DOHH2 (cell line): ENCODE data around the gene FOSB.

Source experiments
- H3F3A ChIP-seq: fragments of 200-600 bp; sonication (generic), shearing (Covaris generic); 2 replicates; pipeline ENCODE4 v1.6.0; 2016; ENCODE audit warnings: antibody characterized with exemption, mild to moderate bottlenecking; ENCODE audit not compliant: control insufficient read depth, insufficient read depth
- H3K27ac ChIP-seq: fragments of 200-600 bp; sonication (generic); 2 replicates; pipeline ENCODE4 v1.5.1; 2014; ENCODE audit warnings: low read depth, mild to moderate bottlenecking, low read length, moderate library complexity
- H3K27me3 ChIP-seq: fragments of 200-600 bp; sonication (generic); 2 replicates; pipeline ENCODE4 v1.6.1; 2014; ENCODE audit warnings: mild to moderate bottlenecking, low read length, mixed read lengths; ENCODE audit not compliant: control insufficient read depth
- H3K36me3 ChIP-seq: fragments of 200-600 bp; sonication (generic); 2 replicates; pipeline ENCODE4 v1.6.1; 2014; ENCODE audit warnings: mild to moderate bottlenecking, low read length, moderate library complexity, mixed read lengths; ENCODE audit not compliant: control insufficient read depth
- H3K4me1 ChIP-seq: fragments of 200-600 bp; sonication (generic); 2 replicates; pipeline ENCODE4 v1.6.1; 2014; ENCODE audit warnings: mild to moderate bottlenecking, low read length, mixed read lengths; ENCODE audit not compliant: control insufficient read depth
- H3K4me2 ChIP-seq: fragments of 200-600 bp; sonication (generic); 2 replicates; pipeline ENCODE4 v1.6.0; 2014; ENCODE audit warnings: mild to moderate bottlenecking, low read length, moderate library complexity
- H3K4me3 ChIP-seq: fragments of 200-600 bp; sonication (generic); 2 replicates; pipeline ENCODE4 v1.5.1; 2014; ENCODE audit warnings: mild to moderate bottlenecking, low read length, mixed read lengths
- H3K79me2 ChIP-seq: fragments of 200-600 bp; sonication (generic); 2 replicates; pipeline ENCODE4 v1.6.1; 2014; ENCODE audit warnings: mild to moderate bottlenecking, low read length, mixed read lengths; ENCODE audit not compliant: control insufficient read depth
- H3K9me2 ChIP-seq: fragments of 200-600 bp; sonication (generic); replicated peaks from 2 replicates; pipeline ENCODE4 v1.6.1; 2014; ENCODE audit warnings: mild to moderate bottlenecking, low read length, mixed read lengths; ENCODE audit not compliant: control insufficient read depth
- H3K9me3 ChIP-seq: fragments of 200-600 bp; sonication (generic); 2 replicates; pipeline ENCODE4 v1.6.1; 2014; ENCODE audit warnings: antibody characterized with exemption, low read length, mixed read lengths; ENCODE audit not compliant: control insufficient read depth, insufficient read depth
- H4K20me1 ChIP-seq: fragments of 200-600 bp; sonication (generic); 2 replicates; pipeline ENCODE4 v1.6.0; 2014; ENCODE audit warnings: low read depth, mild to moderate bottlenecking, antibody characterized with exemption, low read length, moderate library complexity; ENCODE audit not compliant: control insufficient read depth, insufficient read depth
- EZH2phosphoT487 ChIP-seq: fragments of 200-600 bp; sonication (generic); IDR thresholded peaks from 2 replicates; pipeline ENCODE4 v1.6.1; 2017; ENCODE audit warnings: borderline replicate concordance, mild to moderate bottlenecking, antibody characterized with exemption, low read length, moderate library complexity, mixed read lengths
- TF ChIP-seq, protein P1 (sequence below): fragments of 200-600 bp; sonication (generic); IDR thresholded peaks from one replicate; pipeline ENCODE4 v1.5.1; 2014; ENCODE audit warnings: antibody characterized with exemption, mild to moderate bottlenecking, low read depth, low read length; ENCODE audit not compliant: poor library complexity, severe bottlenecking

FOSB gene

DNA sequence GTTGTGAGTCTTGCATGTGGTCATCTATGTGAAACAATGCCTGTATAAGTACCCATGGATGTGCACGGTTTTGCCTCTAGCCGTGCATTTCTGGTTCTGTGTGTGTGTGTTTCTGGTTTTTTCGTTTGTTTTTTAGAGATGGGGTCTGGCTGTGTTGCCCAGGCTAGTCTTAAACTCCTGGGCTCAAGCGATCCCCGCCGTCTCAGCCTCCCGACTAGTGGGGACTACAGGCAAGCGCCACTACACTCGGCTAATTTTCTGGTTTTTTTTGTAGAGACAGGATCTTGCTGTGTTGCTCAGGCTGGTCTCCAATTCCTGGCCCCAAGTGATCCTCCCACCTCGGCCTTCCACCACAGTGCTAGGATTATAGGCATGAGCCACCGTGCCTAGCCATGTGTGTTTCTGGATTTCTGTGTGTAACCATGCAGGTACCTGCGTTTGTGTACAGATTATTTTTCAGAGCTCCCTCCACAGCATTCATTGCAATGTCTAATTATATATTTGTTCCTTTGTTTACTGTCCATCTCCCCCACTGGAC is 15.9 kb upstream of the FOSB start:
- Histone ChIP-seq H3K27me3 (no peaks in the 10 kb centered on the region), H3F3A (peaks cover 19% of the 10 kb centered on the region), H3K79me2 (no peaks in the 10 kb centered on the region), H3K9me2 (no peaks in the 10 kb centered on the region), H3K27ac (no peak overlapping the region), H3K9me3 (no peaks in the 10 kb centered on the region), H3K36me3 (no peaks in the 10 kb centered on the region), H3K4me3 (peak overlapping the region; percentile 86), H3K4me2 (peak overlapping the region; percentile 91), H4K20me1 (no peaks in the 10 kb centered on the region), H3K4me1 (peaks cover 57% of the 10 kb centered on the region)
- no peak for TF ChIP-seq EZH2phosphoT487
- TF ChIP-seq, protein P1, sequence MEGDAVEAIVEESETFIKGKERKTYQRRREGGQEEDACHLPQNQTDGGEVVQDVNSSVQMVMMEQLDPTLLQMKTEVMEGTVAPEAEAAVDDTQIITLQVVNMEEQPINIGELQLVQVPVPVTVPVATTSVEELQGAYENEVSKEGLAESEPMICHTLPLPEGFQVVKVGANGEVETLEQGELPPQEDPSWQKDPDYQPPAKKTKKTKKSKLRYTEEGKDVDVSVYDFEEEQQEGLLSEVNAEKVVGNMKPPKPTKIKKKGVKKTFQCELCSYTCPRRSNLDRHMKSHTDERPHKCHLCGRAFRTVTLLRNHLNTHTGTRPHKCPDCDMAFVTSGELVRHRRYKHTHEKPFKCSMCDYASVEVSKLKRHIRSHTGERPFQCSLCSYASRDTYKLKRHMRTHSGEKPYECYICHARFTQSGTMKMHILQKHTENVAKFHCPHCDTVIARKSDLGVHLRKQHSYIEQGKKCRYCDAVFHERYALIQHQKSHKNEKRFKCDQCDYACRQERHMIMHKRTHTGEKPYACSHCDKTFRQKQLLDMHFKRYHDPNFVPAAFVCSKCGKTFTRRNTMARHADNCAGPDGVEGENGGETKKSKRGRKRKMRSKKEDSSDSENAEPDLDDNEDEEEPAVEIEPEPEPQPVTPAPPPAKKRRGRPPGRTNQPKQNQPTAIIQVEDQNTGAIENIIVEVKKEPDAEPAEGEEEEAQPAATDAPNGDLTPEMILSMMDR: no peak

DNA sequence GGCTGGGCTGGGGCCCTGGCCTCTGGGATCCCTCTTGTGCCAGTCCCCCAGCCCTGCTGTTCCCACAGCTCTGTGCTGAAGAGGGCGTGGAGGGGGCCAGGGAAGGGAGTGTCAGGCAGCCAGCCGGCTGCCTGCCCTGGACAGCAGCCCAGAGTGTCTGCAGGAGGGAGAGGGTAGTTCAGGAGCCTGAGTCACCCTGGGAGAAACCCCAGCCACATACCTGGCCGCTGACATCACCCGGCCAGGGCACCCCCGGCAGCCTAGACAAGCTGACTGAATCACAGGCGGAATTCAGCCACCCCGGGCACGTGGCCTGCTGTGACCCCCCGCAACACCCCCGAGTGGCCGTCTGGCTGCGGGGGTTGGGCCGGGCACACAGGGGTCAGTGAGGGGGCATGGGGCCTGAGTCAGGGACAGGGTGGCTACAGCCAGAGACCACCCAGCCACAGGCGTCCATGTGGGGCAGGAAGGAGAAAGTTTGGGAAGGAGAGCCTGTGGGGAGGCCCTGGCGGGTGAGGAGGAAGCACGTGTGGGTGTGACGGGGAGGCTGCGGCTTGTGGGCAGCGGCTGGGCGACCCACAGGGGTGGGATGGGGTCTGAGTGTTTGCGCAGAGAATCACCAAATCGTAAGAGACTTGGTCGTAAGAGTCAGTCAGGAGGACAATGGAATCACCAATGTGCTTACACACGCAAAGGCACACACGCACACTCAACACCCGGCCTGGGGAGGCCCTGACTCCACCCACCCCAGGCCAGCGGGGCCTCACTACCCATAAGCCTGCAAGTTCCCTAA is 11.9 kb upstream of the FOSB start:
- H4K20me1 ChIP-seq: no peaks in the 10 kb centered on the region
- TF ChIP-seq, protein P1: no peak
- TF ChIP-seq EZH2phosphoT487: no peak

DNA sequence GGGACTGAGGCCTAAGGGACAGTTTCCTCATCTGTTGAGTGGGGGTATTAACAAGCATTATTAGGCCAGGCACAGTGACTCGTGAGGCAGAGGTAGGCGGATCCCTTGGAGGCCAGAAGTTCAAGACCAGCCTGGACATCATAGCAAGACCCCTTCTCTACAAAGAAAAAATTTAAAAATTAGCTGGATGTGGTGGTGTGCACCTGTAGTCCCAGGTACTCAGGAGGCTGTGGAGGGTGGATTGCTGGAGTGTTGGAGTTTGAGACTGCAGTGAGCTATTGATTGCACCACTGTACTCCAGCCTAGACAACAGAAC is 11.3 kb upstream of the FOSB start:
- Histone ChIP-seq H3K36me3 (no peaks in the 10 kb centered on the region), H3K4me1 (peaks cover 53% of the 10 kb centered on the region), H3K4me2 (peak overlapping the region; percentile 24; the same call in 1 of the 2 replicates), H3K27ac (no peak overlapping the region), H3K79me2 (no peaks in the 10 kb centered on the region), H3F3A (peaks cover 12% of the 10 kb centered on the region), H4K20me1 (no peaks in the 10 kb centered on the region), H3K9me2 (no peaks in the 10 kb centered on the region), H3K4me3 (no peak overlapping the region), H3K9me3 (no peaks in the 10 kb centered on the region), H3K27me3 (no peaks in the 10 kb centered on the region)
- TF ChIP-seq EZH2phosphoT487: no peak
- TF ChIP-seq, protein P1: no peak

More for the DNA sequence above, 11.9 kb upstream of the FOSB start:
- H3F3A ChIP-seq: peaks cover 14% of the 10 kb centered on the region
- peaks cover 53% of the 10 kb centered on the region for H3K4me1 ChIP-seq
- H3K27me3 ChIP-seq: no peaks in the 10 kb centered on the region
- no peaks in the 10 kb centered on the region for H3K36me3 ChIP-seq
- no peak overlapping the region for H3K4me3 ChIP-seq
- H3K9me3 ChIP-seq: no peaks in the 10 kb centered on the region
- H3K27ac ChIP-seq: no peak overlapping the region
- H3K4me2 ChIP-seq: peak overlapping the region; percentile 24
- no peaks in the 10 kb centered on the region for H3K79me2 ChIP-seq
- no peaks in the 10 kb centered on the region for H3K9me2 ChIP-seq
